ENCODE results near the gene SELENOP. TPM values are rescaled to one million over a fixed set of nuclear protein-coding genes. Genes with fewer than 3 reads are reported as not detected.
"Not testable (repeated sequence)": the region's sequence is repeated elsewhere in the genome, so short reads cannot be mapped to it uniquely, and the experiment has no call there.

SELENOP gene
- total RNA-seq, 1 experiment from 2014 or later = 11.4 TPM

- ChIA-PET CTCF (no interaction called here), RAD21 (ENCODE audit: low non-redundant PET in 1 of 2, low total read pairs in 2 of 2, uncharacterized antibody in 2 of 2, unreplicated experiment in 2 of 2) (no interaction called here), POLR2A (no interaction called here)
- intact Hi-C loops (cut with micrococcal nuclease) = no loop called here
- Histone ChIP-seq H3K27ac (ENCODE audit: low read depth, low read length) (no peak overlapping the region), H3K27me3 (ENCODE audit: insufficient read depth, low read length) (no peaks in the 10 kb centered on the region), H3K4me1 (ENCODE audit: control insufficient read depth in 1 of 2, insufficient read depth in 2 of 2, low read length in 2 of 2) (no peaks in the 10 kb centered on the region), H3K36me3 (ENCODE audit: control insufficient read depth in 1 of 2, insufficient read depth in 2 of 2, low read length in 2 of 2) (no peaks in the 10 kb centered on the region), H3K4me2 (ENCODE audit: low read length) (no peak overlapping the region), H2AFZ (ENCODE audit: low read depth, low read length, poor library complexity, severe bottlenecking) (no peak overlapping the region), H3K4me3 (replicated peaks in 1 of 2; ENCODE audit: low read depth in 1 of 2, low read length in 2 of 2) (no peak overlapping the region), H3K9me2 (ENCODE audit: insufficient read depth) (no peaks in the 10 kb centered on the region), H4K20me1 (ENCODE audit: insufficient read depth) (no peaks in the 10 kb centered on the region), H3K79me2 (ENCODE audit: insufficient read depth, low read length) (no peaks in the 10 kb centered on the region), H3K9ac (ENCODE audit: low read length) (no peak overlapping the region), H3K9me3 (ENCODE audit: control insufficient read depth in 1 of 2, insufficient read depth in 1 of 2, low read depth in 1 of 2, low read length in 2 of 2) (no peaks in the 10 kb centered on the region)
- DNase-seq (ENCODE audit: low read depth, low spot score) (no peak), ATAC-seq (no peak)
- TF ChIP-seq EZH2 (IDR thresholded peaks at IDR 0.05) (no peak), FOSL1 (IDR thresholded peaks at IDR 0.05; ENCODE audit: low read depth) (no peak), JUND (IDR thresholded peaks at IDR 0.05) (no peak), POLR2A (IDR thresholded peaks at IDR 0.05; ENCODE audit: borderline replicate concordance, extremely low read depth, insufficient read depth, insufficient read length) (no peak), EGR1 (IDR thresholded peaks at IDR 0.05; ENCODE audit: low read depth) (no peak), SRF (IDR thresholded peaks at IDR 0.05; ENCODE audit: low read depth) (no peak)
- no TSS peak for BruUV-seq (replicated peaks)
These were observed 36.9 kb upstream of the SELENOP start for GRCh38 chr5:42848545-42848944.

- H3K36me3 ChIP-seq (ENCODE audit: control insufficient read depth in 1 of 2, insufficient read depth in 2 of 2, low read length in 2 of 2); H3K79me2 ChIP-seq (ENCODE audit: insufficient read depth, low read length); H3K4me3 ChIP-seq (replicated peaks in 1 of 2; ENCODE audit: low read depth in 1 of 2, low read length in 2 of 2); POLR2A ChIA-PET; H3K9ac ChIP-seq (ENCODE audit: low read length); H3K9me2 ChIP-seq (ENCODE audit: insufficient read depth); H3K4me2 ChIP-seq (ENCODE audit: low read length); BruUV-seq (replicated peaks); ATAC-seq; H3K9me3 ChIP-seq (ENCODE audit: control insufficient read depth in 1 of 2, insufficient read depth in 1 of 2, low read depth in 1 of 2, low read length in 2 of 2); H2AFZ ChIP-seq (ENCODE audit: low read depth, low read length, poor library complexity, severe bottlenecking); intact Hi-C loops (cut with micrococcal nuclease); DNase-seq (ENCODE audit: low read depth, low spot score); H4K20me1 ChIP-seq (ENCODE audit: insufficient read depth); H3K27ac ChIP-seq (ENCODE audit: low read depth, low read length); H3K4me1 ChIP-seq (ENCODE audit: control insufficient read depth in 1 of 2, insufficient read depth in 2 of 2, low read length in 2 of 2); RAD21 ChIA-PET (ENCODE audit: low non-redundant PET in 1 of 2, low total read pairs in 2 of 2, uncharacterized antibody in 2 of 2, unreplicated experiment in 2 of 2); H3K27me3 ChIP-seq (ENCODE audit: insufficient read depth, low read length); CTCF ChIA-PET: not testable (repeated sequence)
These were observed 32.7 kb upstream of the SELENOP start for GRCh38 chr5:42844408-42844807.

Measured in HCT116 (cell line).